GM06990 (cell line): Measurements from ENCODE around the gene AGBL3.

Experiments
- DNase-seq: peaks from one replicate; pipeline ENCODE4 v3.0.0-alpha.2; 2011; ENCODE audit not compliant: insufficient read length; ENCODE audit errors: extremely low read depth
- H3K27me3 ChIP-seq: replicated peaks from 2 replicates; pipeline ENCODE4 v1.6.0; 2011; ENCODE audit warnings: low read length; ENCODE audit not compliant: control insufficient read depth, insufficient read depth
- H3K36me3 ChIP-seq: 2 replicates; pipeline ENCODE4 v1.5.1; 2011; ENCODE audit warnings: low read length; ENCODE audit not compliant: control insufficient read depth, insufficient read depth
- H3K4me3 ChIP-seq: replicated peaks from 2 replicates; pipeline ENCODE4 v1.5.1; 2011; ENCODE audit warnings: low read depth, mild to moderate bottlenecking, control low read depth, low read length
- TF ChIP-seq, protein P1 (sequence below): IDR thresholded peaks from 2 replicates; pipeline ENCODE4 v1.5.1; 2011; ENCODE audit warnings: low read length, control low read depth, mild to moderate bottlenecking, inconsistent platforms; ENCODE audit not compliant: insufficient read depth, poor library complexity, severe bottlenecking

AGBL3 gene

DNA sequence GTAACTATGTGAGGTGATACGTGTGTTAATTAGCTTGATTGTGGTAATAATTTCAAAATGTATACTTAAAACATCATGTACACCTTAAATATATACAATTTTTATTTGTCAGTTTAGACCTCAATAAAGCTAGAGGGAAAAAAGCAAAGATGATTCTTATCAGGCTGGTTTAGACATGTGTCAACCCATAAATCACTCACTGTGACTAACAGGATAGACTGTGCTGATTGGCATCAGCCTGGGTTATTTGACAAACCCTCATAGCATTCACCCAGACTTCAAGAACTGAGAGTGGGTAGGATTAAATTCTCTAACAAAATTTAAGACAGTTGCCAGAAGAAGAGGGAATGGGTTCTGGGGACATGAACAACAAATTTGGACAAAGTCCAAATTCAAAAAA is 87.8 kb downstream of the AGBL3 start:
- Histone ChIP-seq H3K4me3 (no peak overlapping the region), H3K27me3 (no peaks in the 10 kb centered on the region), H3K36me3 (no peaks in the 10 kb centered on the region)
- TF ChIP-seq, protein P1, sequence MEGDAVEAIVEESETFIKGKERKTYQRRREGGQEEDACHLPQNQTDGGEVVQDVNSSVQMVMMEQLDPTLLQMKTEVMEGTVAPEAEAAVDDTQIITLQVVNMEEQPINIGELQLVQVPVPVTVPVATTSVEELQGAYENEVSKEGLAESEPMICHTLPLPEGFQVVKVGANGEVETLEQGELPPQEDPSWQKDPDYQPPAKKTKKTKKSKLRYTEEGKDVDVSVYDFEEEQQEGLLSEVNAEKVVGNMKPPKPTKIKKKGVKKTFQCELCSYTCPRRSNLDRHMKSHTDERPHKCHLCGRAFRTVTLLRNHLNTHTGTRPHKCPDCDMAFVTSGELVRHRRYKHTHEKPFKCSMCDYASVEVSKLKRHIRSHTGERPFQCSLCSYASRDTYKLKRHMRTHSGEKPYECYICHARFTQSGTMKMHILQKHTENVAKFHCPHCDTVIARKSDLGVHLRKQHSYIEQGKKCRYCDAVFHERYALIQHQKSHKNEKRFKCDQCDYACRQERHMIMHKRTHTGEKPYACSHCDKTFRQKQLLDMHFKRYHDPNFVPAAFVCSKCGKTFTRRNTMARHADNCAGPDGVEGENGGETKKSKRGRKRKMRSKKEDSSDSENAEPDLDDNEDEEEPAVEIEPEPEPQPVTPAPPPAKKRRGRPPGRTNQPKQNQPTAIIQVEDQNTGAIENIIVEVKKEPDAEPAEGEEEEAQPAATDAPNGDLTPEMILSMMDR, result no peak
- DNase-seq, result no peak

DNA sequence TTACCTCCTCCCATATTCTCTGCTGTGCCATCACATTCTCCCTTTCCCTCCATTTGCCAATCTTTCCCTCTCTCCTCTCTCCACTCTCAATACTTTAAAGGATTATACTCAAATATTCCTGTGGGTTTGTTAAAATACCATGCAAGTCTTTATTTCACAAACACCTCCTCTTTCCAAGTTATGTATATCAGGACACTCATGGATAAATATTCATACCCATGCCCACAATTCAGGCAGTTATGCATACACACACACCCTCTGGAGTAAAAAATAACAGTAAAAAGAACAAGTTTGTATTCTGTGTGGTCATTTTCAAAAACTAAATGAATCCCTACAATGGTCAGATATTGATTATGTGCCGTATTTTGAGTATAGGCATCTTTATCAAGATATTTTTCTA is 88.2 kb downstream of the AGBL3 start:
- DNase-seq, result no peak
- TF ChIP-seq, protein P1, result no peak

DNA sequence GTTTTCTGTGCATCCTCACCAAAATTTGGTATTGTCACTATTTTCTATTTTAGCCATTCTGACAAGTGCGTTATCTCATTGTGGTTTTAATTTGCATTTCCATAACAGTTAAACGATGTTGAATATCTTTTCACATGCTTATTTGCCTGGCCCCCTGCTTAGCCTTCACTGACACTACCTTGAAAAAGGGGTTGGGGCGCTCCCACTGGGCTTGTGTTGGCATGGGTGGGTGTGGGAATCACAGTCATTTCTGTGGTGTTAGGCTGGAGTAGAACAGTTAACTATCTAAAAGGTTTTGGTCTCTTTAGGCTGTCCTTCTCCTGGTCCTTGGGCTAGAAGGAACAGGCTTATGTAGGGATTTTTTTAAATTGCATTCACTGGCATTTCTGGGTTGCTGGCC is 89.4 kb downstream of the AGBL3 start:
- no peak for DNase-seq

More for the DNA sequence above, 88.2 kb downstream of the AGBL3 start:
- H3K27me3 ChIP-seq, result no peaks in the 10 kb centered on the region
- H3K36me3 ChIP-seq, result no peaks in the 10 kb centered on the region
- H3K4me3 ChIP-seq, result no peak overlapping the region

DNA sequence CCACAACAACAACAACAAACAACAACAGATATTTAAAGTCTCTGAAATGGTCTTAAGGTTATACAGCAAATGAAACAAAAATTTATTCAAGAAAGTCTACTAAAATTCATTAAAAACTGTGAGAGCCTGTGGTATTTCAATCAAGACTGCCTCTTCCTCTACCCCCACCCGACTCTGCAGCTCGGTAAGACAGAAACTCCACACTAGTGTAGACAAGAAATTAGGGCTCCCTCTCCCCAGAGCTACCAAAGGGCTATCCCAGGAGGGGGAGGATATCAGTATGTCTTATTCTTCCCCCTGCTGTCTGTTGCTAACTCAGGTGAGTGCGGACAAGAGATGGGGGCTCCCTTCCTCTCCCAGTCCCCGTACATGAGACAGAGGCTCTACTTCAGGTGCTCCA is 90.6 kb downstream of the AGBL3 start:
- no peak overlapping the region for H3K4me3 ChIP-seq
- TF ChIP-seq, protein P1, result no peak
- H3K27me3 ChIP-seq, result no peaks in the 10 kb centered on the region
- no peaks in the 10 kb centered on the region for H3K36me3 ChIP-seq
- DNase-seq, result no peak

More for the DNA sequence above, 89.4 kb downstream of the AGBL3 start:
- no peaks in the 10 kb centered on the region for H3K36me3 ChIP-seq
- TF ChIP-seq, protein P1, result no peak
- H3K27me3 ChIP-seq, result no peaks in the 10 kb centered on the region
- no peak overlapping the region for H3K4me3 ChIP-seq

GRCh38 chr7:135077642-135078041 is 91.3 kb downstream of the AGBL3 start:
- Histone ChIP-seq H3K27me3 (no peaks in the 10 kb centered on the region), H3K36me3 (no peaks in the 10 kb centered on the region), H3K4me3 (no peak overlapping the region)
- no peak for DNase-seq
- TF ChIP-seq, protein P1, result no peak

GRCh38 chr7:135078051-135078450 is 91.7 kb downstream of the AGBL3 start:
- TF ChIP-seq, protein P1, result no peak
- no peaks in the 10 kb centered on the region for H3K27me3 ChIP-seq
- no peak for DNase-seq
- H3K4me3 ChIP-seq, result no peak overlapping the region
- no peaks in the 10 kb centered on the region for H3K36me3 ChIP-seq
